Measurements from ENCODE around the gene INPP5D. TPM values are rescaled to one million over a fixed set of nuclear protein-coding genes. Genes with fewer than 3 reads are reported as not detected.
A peak's percentile ranks its signal among the peaks of the same experiment; 100 is the strongest.

The INPP5D gene
- total and polyA plus RNA-seq, 2 of the 13 experiments (the other 11 are each of a cell fraction or from before 2014, with no cell fraction given): 16.7 to 18.0 TPM

DNA sequence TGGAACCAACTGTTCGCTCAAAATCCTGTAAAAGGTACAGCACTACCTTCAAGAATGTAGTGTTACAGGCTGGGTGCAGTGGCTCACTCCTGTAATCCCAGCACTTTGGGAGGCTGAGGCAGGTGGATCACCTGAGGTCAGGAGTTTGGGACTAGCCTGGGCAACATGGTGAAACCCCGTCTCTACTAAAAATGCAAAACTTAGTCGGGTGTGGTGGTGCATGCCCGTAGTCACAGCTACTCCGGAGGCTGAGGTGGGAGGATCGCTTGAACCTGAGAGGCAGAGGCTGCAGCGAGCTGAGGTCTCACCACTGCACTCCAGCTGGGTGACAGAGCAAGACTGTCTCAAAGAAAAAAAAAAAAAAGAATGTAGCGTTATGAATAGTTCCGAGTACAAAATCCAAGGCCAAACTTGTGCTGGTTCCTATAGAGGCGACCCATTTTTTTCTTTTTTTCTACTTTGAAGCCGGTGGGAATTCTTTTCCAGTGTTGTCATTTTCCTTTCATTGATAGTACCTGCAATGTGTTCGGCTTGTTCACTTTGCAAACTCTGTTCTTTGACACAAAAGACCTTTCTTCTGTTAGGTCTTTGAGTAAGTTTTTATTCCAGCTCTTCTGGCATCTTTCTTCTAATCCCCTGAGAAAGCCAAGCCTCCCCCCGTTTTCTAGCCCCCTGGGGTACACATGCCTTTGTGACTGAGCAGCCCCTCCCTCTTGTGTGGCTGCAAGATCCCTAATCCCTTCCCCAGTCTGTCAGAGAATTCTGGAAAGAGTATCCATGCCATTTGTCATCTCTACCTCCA lies 25.1 kb downstream of the INPP5D start:
- peak; percentile 66 for FAIRE-seq
- in situ Hi-C loops (cut with HindIII; ENCODE audit: extremely low pct_ligation_motif_present, low pct_unique_long_range_greater_than_20kb) (no loop called here), intact Hi-C loops (cut with micrococcal nuclease; ENCODE audit: unreplicated experiment) (loop anchor here (1.0 kb wide), 2 partner anchors 18 to 22 kb away; no protein-coding TSS in a partner anchor)
- Histone ChIP-seq H3K4me1 (ENCODE audit: insufficient read depth, low read length) (peaks cover 45% of the 10 kb centered on the region), H3K79me2 (ENCODE audit: insufficient read depth, low read length) (no peaks in the 10 kb centered on the region), H4K20me1 (ENCODE audit: insufficient read depth, low read length) (no peaks in the 10 kb centered on the region), H3K27me3 (ENCODE audit: control insufficient read depth in 1 of 2, insufficient read depth in 2 of 2, low read length in 2 of 2) (no peaks in the 10 kb centered on the region), H3K27ac (ENCODE audit: extremely low read length, insufficient read depth, low read length) (peak overlapping the region; percentile 81), H2AFZ (ENCODE audit: low read length) (no peak overlapping the region), H3K9ac (ENCODE audit: insufficient read depth, low read depth, low read length) (peak overlapping the region; percentile 62), H3K4me2 (ENCODE audit: low read depth, low read length) (peak overlapping the region; percentile 57), H3K4me3 (replicated peaks in 1 of 3; ENCODE audit: insufficient read depth in 1 of 3, low read depth in 2 of 3, low read length in 3 of 3) (0 out of 6 replicates have a peak overlapping the region, but pooled peaks of 1 of the 3 experiments have one; percentile 10), H3K36me3 (replicated peaks in 1 of 2; ENCODE audit: control insufficient read depth in 1 of 2, insufficient read depth in 2 of 2, low read length in 2 of 2) (peaks cover 1 to 18% of the 10 kb centered on the region in 2 experiments; a peak in 1 of 5 replicates), H3K9me3 (ENCODE audit: low read length) (no peaks in the 10 kb centered on the region)
- WGBS (ENCODE audit: low lambda C conversion rate): 49% methylated on average over 13 of the region's 13 CpGs
- peak; percentile 75 for ATAC-seq
- CTCF ChIA-PET (ENCODE audit: low intra/inter-chr PET ratio, low total read pairs): interaction anchor here (0.9 kb wide), 1 partner anchor 22 kb away, joined by 4 read pairs; no protein-coding TSS in a partner anchor
- POLR2A ChIA-PET: interaction anchor here (0.7 to 2.5 kb wide), 4 partner anchors 11 to 25 kb away, joined by 3 to 21 read pairs (median 8); partner anchors contain the start of gene INPP5D
- peak; percentile 93 for DNase-seq (ENCODE audit: low spot score)
- no TSS peak for BruUV-seq (replicated peaks)
- TF ChIP-seq ZNF792 (CRISPR knock-in tag; IDR thresholded peaks at IDR 0.05): 0 out of 2 replicates have a peak, but pooled peaks have one; percentile 56
- TF ChIP-seq HDAC2 (CRISPR knock-in tag; IDR thresholded peaks at IDR 0.05): peak; percentile 52; the same call in 1 of the 2 replicates
- TF ChIP-seq ZFP37 (CRISPR knock-in tag; IDR thresholded peaks at IDR 0.05; ENCODE audit: borderline replicate concordance): no peak
- TF ChIP-seq, protein P1, sequence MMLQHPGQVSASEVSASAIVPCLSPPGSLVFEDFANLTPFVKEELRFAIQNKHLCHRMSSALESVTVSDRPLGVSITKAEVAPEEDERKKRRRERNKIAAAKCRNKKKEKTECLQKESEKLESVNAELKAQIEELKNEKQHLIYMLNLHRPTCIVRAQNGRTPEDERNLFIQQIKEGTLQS (CRISPR knock-in tag; IDR thresholded peaks at IDR 0.05): peak; percentile 79
- peak in 1 of 2 experiments; percentile 69; a peak in 1 of 4 replicates for TF ChIP-seq EP300 (IDR thresholded peaks at IDR 0.05; ENCODE audit: low read depth in 2 of 2, low read length in 2 of 2)
- TF ChIP-seq EP300 (CRISPR knock-in tag; IDR thresholded peaks at IDR 0.05; ENCODE audit: borderline replicate concordance): no peak
- peak; percentile 37; the same call in 1 of the 3 replicates for TF ChIP-seq MXI1 (IDR thresholded peaks at IDR 0.05; ENCODE audit: borderline replicate concordance, low read depth, low read length)
- peak; percentile 73; the same call in 1 of the 2 replicates for TF ChIP-seq ZNF292 (CRISPR knock-in tag; IDR thresholded peaks at IDR 0.05; ENCODE audit: borderline replicate concordance, low read depth)
- no peak for TF ChIP-seq CREB1 (IDR thresholded peaks at IDR 0.05)
- TF ChIP-seq CREB1 (CRISPR knock-in tag; IDR thresholded peaks at IDR 0.05): 0 out of 2 replicates have a peak, but pooled peaks have one; percentile 35
- peak; percentile 76; the same call in 1 of the 2 replicates for TF ChIP-seq NCOR1 (IDR thresholded peaks at IDR 0.05; ENCODE audit: borderline replicate concordance, low read length)
- TF ChIP-seq, protein P2, sequence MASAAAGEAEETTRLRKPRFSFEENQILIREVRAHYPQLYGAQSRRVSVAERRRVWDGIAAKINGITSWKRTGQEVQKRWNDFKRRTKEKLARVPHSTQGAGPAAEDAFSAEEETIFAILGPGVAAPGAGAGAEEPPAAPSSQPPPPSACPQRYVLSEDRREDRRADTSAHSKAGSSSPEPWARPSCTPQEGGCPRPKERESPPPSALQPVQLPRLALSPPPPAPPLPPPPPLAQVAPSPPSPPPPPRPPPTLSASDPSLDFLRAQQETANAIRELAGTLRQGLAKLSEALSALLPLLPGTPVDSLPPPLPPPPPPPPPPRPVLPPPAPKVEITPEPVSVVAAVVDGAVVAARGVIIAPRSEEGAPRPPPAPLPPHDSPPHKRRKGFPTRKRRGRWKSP (CRISPR knock-in tag; IDR thresholded peaks at IDR 0.05): no peak; the same call in 1 of the 2 replicates
- TF ChIP-seq SOX13 (IDR thresholded peaks at IDR 0.05): no peak
- peak in 1 of 2 experiments; percentile 71; a peak in 2 of 4 replicates for TF ChIP-seq SOX13 (CRISPR knock-in tag; conservative IDR thresholded peaks at IDR 0.05 in 1 of 2, IDR thresholded peaks at IDR 0.05 in 1 of 2)
- TF ChIP-seq TCF12 (IDR thresholded peaks at IDR 0.05): no peak
- TF ChIP-seq TCF12 (CRISPR knock-in tag; IDR thresholded peaks at IDR 0.05): peak; percentile 32; the same call in 1 of the 2 replicates
- TF ChIP-seq, protein P3, sequence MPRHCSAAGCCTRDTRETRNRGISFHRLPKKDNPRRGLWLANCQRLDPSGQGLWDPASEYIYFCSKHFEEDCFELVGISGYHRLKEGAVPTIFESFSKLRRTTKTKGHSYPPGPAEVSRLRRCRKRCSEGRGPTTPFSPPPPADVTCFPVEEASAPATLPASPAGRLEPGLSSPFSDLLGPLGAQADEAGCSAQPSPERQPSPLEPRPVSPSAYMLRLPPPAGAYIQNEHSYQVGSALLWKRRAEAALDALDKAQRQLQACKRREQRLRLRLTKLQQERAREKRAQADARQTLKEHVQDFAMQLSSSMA (CRISPR knock-in tag; IDR thresholded peaks at IDR 0.05): no peak
- TF ChIP-seq, protein P4, sequence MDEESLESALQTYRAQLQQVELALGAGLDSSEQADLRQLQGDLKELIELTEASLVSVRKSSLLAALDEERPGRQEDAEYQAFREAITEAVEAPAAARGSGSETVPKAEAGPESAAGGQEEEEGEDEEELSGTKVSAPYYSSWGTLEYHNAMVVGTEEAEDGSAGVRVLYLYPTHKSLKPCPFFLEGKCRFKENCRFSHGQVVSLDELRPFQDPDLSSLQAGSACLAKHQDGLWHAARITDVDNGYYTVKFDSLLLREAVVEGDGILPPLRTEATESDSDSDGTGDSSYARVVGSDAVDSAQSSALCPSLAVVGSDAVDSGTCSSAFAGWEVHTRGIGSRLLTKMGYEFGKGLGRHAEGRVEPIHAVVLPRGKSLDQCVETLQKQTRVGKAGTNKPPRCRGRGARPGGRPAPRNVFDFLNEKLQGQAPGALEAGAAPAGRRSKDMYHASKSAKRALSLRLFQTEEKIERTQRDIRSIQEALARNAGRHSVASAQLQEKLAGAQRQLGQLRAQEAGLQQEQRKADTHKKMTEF (CRISPR knock-in tag; IDR thresholded peaks at IDR 0.05): peak; percentile 58
- TF ChIP-seq, protein P5, sequence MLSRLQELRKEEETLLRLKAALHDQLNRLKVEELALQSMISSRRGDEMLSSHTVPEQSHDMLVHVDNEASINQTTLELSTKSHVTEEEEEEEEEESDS (CRISPR knock-in tag; IDR thresholded peaks at IDR 0.05; ENCODE audit: borderline replicate concordance): 0 out of 2 replicates have a peak, but pooled peaks have one; percentile 41
- TF ChIP-seq EZH2 (conservative IDR thresholded peaks at IDR 0.05; ENCODE audit: low read depth, low read length): no peak
